Measurements from ENCODE around the gene MIOS. TPM values are rescaled to one million over a fixed set of nuclear protein-coding genes. Genes with fewer than 3 reads are reported as not detected.

The MIOS gene
- total and polyA plus RNA-seq, 11 donors: 5.7 to 30.8 (median 22.3) TPM

- ATAC-seq (no peak), DNase-seq (no peak)
- H3K27me3 ChIP-seq: no peaks in the 10 kb centered on the region
- no peak overlapping the region for H3K27ac ChIP-seq
- no peaks in the 10 kb centered on the region for H3K9me3 ChIP-seq
- intact Hi-C loops (cut with DNase I): no loop called here
- H3K4me3 ChIP-seq: no peak overlapping the region
- no peak for TF ChIP-seq POLR2A (IDR thresholded peaks at IDR 0.05)
- TF ChIP-seq CTCF (IDR thresholded peaks at IDR 0.05): no peak
- H3K4me1 ChIP-seq: no peaks in the 10 kb centered on the region
- H3K36me3 ChIP-seq: no peaks in the 10 kb centered on the region
- WGBS, 4 donors: 84 to 97% (median 93%) methylated on average over 1 of the region's 1 CpG
These were observed 51.7 kb downstream of the MIOS start for GRCh38 chr7:7618410-7618809.

GRCh38 chr7:7620236-7620635, 53.6 kb downstream of the MIOS start:
- DNase-seq (no peak), ATAC-seq (no peak)
- intact Hi-C loops (cut with DNase I): no loop called here

GRCh38 chr7:7620644-7621210, 54.0 kb downstream of the MIOS start:
- intact Hi-C loops (cut with DNase I): no loop called here
- no peak overlapping the region for H3K27ac ChIP-seq
- no peaks in the 10 kb centered on the region for H3K4me1 ChIP-seq
- TF ChIP-seq POLR2A (IDR thresholded peaks at IDR 0.05): no peak
- H3K9me3 ChIP-seq: no peaks in the 10 kb centered on the region
- H3K27me3 ChIP-seq: no peaks in the 10 kb centered on the region
- no peaks in the 10 kb centered on the region for H3K36me3 ChIP-seq
- ATAC-seq: no peak
- no peak for DNase-seq
- H3K4me3 ChIP-seq: no peak overlapping the region

More at GRCh38 chr7:7620236-7620635, 53.6 kb downstream of the MIOS start:
- Histone ChIP-seq H3K9me3 (no peaks in the 10 kb centered on the region), H3K27ac (no peak overlapping the region), H3K36me3 (no peaks in the 10 kb centered on the region), H3K27me3 (no peaks in the 10 kb centered on the region), H3K4me3 (no peak overlapping the region), H3K4me1 (no peaks in the 10 kb centered on the region)
- 94 to 99% (median 96%) methylated on average over 1 of the region's 1 CpG for WGBS, 4 donors
- no peak for TF ChIP-seq POLR2A (IDR thresholded peaks at IDR 0.05)
- TF ChIP-seq CTCF (IDR thresholded peaks at IDR 0.05): no peak

GRCh38 chr7:7628476-7628875, 61.8 kb downstream of the MIOS start:
- no peak for DNase-seq
- no peak overlapping the region for H3K4me3 ChIP-seq
- H3K4me1 ChIP-seq: no peaks in the 10 kb centered on the region
- H3K27ac ChIP-seq: no peak overlapping the region
- 76 to 94% (median 82%) methylated on average over 1 of the region's 1 CpG for WGBS, 4 donors
- ATAC-seq: no peak
- H3K9me3 ChIP-seq: peaks cover 0 to 5% (median 0%) of the 10 kb centered on the region in 12 donors
- H3K36me3 ChIP-seq: no peaks in the 10 kb centered on the region
- intact Hi-C loops (cut with DNase I): no loop called here
- no peaks in the 10 kb centered on the region for H3K27me3 ChIP-seq
- TF ChIP-seq POLR2A (IDR thresholded peaks at IDR 0.05): no peak
- TF ChIP-seq CTCF (IDR thresholded peaks at IDR 0.05): no peak
